ENCODE measurements around the gene PACRG. TPM values are rescaled to one million over a fixed set of nuclear protein-coding genes. Genes with fewer than 3 reads are reported as not detected.

The PACRG gene
- polyA plus RNA-seq, 1 donor = 1.5 TPM

DNA sequence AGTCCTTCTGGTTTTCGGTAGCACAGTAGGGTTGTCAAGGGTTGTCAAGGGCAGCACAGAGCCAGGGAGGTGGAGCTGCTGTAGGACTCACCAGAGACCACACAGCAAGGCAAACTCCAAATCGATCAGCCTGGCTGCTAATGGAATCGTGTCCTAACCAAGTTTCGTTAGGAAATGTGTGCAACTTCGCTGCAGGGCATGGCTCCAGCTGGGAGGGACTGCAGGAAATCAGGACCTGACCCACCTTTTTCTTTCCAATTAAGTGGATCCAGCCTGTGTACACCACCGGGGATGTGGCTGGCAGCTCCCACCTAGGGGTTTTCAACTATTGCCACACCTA lies 435.1 kb downstream of the PACRG start:
- WGBS (ENCODE audit: insufficient coverage, low lambda C conversion rate) = no CpG with 5 or more reads among the region's 6 CpGs
- no peak overlapping the region for H3K4me3 ChIP-seq (ENCODE audit: low read length)
- no peak overlapping the region for H3K27ac ChIP-seq (ENCODE audit: low read length)
- H3K9me3 ChIP-seq (ENCODE audit: control insufficient read depth, low read depth, low read length) = no peaks in the 10 kb centered on the region
- H3K4me1 ChIP-seq (ENCODE audit: control insufficient read depth, insufficient read depth, low read length) = no peaks in the 10 kb centered on the region
- no peaks in the 10 kb centered on the region for H3K36me3 ChIP-seq (ENCODE audit: control insufficient read depth, insufficient read depth, low read length)
- no peak for DNase-seq
- no peaks in the 10 kb centered on the region for H3K27me3 ChIP-seq (ENCODE audit: control insufficient read depth, insufficient read depth, low read length)

DNA sequence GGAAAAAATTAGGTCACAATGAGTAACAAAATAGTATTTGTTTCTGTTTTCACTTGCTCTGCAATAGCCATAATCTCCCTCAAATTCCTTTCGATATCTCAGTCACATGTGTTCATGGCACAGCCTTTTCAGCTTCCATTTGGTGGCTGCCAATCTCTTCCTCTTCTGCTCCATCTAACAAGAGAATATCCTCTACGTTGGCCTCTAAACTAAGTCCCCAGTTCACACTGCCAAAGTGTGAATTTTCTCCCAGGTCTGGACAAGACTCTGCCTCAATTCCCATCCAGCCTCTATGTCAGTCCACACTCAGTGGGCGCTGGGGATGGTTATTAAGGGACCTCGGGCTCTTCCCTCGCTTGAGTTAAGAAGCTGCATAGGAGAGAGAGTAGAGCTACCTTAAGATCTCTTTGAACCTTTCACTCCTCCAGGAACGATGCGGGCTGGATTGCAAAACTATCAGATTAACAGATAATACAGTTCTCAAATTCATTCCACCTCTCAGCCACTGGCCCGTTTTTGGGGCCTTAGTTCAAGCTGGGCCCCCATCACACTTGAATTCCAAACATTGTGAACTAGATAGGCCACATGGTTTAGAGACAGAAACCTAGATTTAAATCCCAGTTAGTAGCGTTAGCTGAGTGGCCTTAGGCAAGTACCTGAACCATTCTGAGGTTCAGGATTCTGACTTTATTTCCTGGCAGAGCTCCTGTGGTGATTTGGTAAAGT lies 436.6 kb downstream of the PACRG start:
- Histone ChIP-seq H3K27me3 (ENCODE audit: control insufficient read depth, insufficient read depth, low read length) (no peaks in the 10 kb centered on the region), H3K4me1 (ENCODE audit: control insufficient read depth, insufficient read depth, low read length) (no peaks in the 10 kb centered on the region), H3K4me3 (ENCODE audit: low read length) (no peak overlapping the region), H3K27ac (ENCODE audit: low read length) (no peak overlapping the region), H3K9me3 (ENCODE audit: control insufficient read depth, low read depth, low read length) (no peaks in the 10 kb centered on the region), H3K36me3 (ENCODE audit: control insufficient read depth, insufficient read depth, low read length) (no peaks in the 10 kb centered on the region)
- no peak for DNase-seq
- 87% methylated on average over 3 of the region's 9 CpGs for WGBS (ENCODE audit: insufficient coverage, low lambda C conversion rate)

DNA sequence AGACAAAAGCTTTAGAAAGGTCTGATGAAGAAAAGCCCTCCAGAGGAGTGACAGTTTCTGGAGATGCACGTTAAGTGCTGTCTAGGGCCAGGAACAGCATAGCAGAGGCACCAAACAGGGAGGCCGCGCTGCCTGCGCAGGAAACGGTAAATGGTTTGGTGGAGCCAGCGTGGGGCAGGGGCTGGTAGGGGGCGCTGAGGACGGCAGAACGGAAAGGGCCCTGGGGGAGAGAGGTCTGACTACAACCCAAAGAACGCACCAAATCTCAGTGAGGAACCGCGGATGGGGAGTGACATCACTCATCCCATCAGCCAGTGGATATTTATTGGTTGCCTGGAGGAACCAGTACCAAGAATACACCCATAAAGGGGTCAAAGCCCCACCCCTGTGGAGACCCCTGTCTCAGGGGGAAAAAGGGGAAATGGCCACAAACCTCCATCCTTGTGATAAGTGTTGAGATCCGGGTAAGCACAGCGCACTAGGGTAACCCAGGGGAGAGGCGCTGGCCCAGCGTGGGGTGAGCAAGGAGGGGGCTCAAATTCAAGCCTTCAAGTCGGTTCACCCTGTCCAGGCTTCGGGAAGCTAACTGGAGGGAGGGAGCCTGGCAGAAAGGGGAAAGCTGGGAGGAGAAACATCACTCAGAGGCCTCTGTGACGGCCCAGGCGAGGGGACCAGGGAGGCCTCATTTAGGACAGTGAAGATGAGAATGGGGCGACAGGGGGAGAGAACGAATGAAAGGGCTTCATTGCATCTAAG lies 437.6 kb downstream of the PACRG start:
- Histone ChIP-seq H3K36me3 (ENCODE audit: control insufficient read depth, insufficient read depth, low read length) (no peaks in the 10 kb centered on the region), H3K4me3 (ENCODE audit: low read length) (no peak overlapping the region), H3K4me1 (ENCODE audit: control insufficient read depth, insufficient read depth, low read length) (no peaks in the 10 kb centered on the region), H3K27ac (ENCODE audit: low read length) (no peak overlapping the region), H3K9me3 (ENCODE audit: control insufficient read depth, low read depth, low read length) (peaks cover 3% of the 10 kb centered on the region), H3K27me3 (ENCODE audit: control insufficient read depth, insufficient read depth, low read length) (no peaks in the 10 kb centered on the region)
- WGBS (ENCODE audit: insufficient coverage, low lambda C conversion rate) = 100% methylated on average over 1 of the region's 22 CpGs
- DNase-seq = no peak

DNA sequence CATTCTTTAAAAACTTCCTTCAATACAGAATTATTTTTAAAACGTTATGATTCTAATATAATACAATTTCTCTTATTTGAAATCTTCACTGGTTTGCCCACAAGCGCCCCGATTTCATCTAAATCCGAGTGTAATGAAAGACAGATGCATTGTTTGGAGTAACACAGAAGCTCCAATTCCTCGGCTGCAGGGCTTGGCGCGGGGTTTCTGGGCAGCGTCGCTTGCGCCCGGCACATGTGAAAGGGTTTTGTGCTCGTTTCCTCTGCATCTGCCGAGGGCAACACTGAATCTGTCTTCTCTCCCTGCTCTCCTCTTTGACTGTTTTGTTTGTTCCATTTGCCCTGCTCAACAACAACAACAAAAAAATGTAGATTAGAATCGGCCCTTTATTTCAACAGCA lies 438.1 kb downstream of the PACRG start:
- no peak for DNase-seq
- Histone ChIP-seq H3K9me3 (ENCODE audit: control insufficient read depth, low read depth, low read length) (peaks cover 3% of the 10 kb centered on the region), H3K27me3 (ENCODE audit: control insufficient read depth, insufficient read depth, low read length) (no peaks in the 10 kb centered on the region), H3K27ac (ENCODE audit: low read length) (no peak overlapping the region), H3K4me3 (ENCODE audit: low read length) (no peak overlapping the region), H3K4me1 (ENCODE audit: control insufficient read depth, insufficient read depth, low read length) (no peaks in the 10 kb centered on the region), H3K36me3 (ENCODE audit: control insufficient read depth, insufficient read depth, low read length) (no peaks in the 10 kb centered on the region)
- WGBS (ENCODE audit: insufficient coverage, low lambda C conversion rate) = 83% methylated on average over 1 of the region's 14 CpGs

DNA sequence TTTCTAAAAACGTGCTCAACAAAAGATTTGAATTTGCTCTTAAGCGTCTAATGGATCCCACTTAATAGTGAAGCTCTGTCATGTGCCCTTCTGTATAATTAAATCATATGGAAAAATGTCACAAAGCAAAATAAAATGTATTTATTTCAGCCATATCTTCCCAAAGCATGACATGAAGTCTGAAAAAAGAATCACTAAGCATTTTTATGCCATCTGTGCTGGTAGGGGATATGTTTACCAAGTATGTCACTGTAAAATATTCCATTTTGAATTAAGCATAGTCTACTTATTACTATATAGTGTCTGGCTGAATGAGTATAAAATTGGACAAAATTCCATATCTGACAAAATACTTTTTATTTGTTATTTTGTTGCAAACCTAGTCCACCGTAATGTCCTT lies 438.7 kb downstream of the PACRG start:
- Histone ChIP-seq H3K27me3 (ENCODE audit: control insufficient read depth, insufficient read depth, low read length) (no peaks in the 10 kb centered on the region), H3K36me3 (ENCODE audit: control insufficient read depth, insufficient read depth, low read length) (no peaks in the 10 kb centered on the region), H3K27ac (ENCODE audit: low read length) (no peak overlapping the region), H3K9me3 (ENCODE audit: control insufficient read depth, low read depth, low read length) (peaks cover 3% of the 10 kb centered on the region), H3K4me3 (ENCODE audit: low read length) (no peak overlapping the region), H3K4me1 (ENCODE audit: control insufficient read depth, insufficient read depth, low read length) (no peaks in the 10 kb centered on the region)
- DNase-seq = no peak
- WGBS (ENCODE audit: insufficient coverage, low lambda C conversion rate) = no CpG with 5 or more reads among the region's 3 CpGs

DNA sequence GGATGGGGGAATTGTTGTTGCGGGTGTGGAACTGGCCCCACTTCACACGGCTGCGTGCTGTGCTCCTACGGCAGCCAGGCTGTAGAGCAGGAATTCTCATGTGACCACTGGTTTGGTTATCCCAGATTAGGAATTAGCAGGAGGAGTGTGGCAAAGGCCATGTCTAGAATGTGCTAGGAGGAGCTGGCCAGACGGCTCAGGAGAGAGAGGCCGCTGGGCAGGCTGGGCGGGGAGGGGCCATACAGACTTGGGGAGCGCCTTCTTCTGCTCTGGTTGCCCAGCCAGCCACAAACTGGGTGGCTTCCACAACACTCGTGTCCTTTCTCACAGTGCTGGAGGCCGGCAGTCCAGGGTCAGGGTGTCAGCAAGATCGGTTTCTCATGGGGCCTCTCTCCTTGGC lies 441.7 kb downstream of the PACRG start:
- 100% methylated on average over 2 of the region's 11 CpGs for WGBS (ENCODE audit: insufficient coverage, low lambda C conversion rate)
- no peaks in the 10 kb centered on the region for H3K36me3 ChIP-seq (ENCODE audit: control insufficient read depth, insufficient read depth, low read length)
- H3K9me3 ChIP-seq (ENCODE audit: control insufficient read depth, low read depth, low read length) = peaks cover 3% of the 10 kb centered on the region
- no peak overlapping the region for H3K4me3 ChIP-seq (ENCODE audit: low read length)
- no peak overlapping the region for H3K27ac ChIP-seq (ENCODE audit: low read length)
- DNase-seq = no peak
- no peaks in the 10 kb centered on the region for H3K4me1 ChIP-seq (ENCODE audit: control insufficient read depth, insufficient read depth, low read length)
- H3K27me3 ChIP-seq (ENCODE audit: control insufficient read depth, insufficient read depth, low read length) = no peaks in the 10 kb centered on the region

DNA sequence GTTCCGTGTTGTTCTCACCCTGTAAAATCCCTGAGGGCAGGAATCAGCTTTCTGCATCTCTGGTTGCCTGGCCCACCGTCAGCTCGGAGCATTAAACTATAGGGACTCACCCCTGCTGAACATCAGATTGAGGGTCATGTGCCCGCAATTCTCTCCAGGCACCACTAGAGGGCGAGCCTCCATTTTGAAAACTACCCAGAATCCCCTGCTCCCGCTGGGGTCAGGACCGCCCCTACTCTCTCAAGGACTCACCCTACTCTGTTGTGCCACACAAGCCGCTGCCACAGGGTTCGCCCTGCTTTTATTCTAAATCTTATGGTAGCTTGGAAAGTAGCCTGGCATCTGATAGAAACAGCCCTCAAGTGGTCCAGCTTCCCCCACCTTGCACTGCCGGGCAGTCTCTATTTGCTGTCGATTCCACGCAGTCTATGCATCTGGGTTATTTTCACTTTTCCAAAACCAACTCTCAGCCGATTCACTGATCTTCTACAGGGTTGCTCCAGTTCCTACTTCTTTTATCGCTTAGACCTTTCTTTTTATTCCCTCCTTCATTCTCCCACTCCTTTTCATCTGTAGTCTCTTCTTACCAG lies 442.6 kb downstream of the PACRG start:
- Histone ChIP-seq H3K27me3 (ENCODE audit: control insufficient read depth, insufficient read depth, low read length) (no peaks in the 10 kb centered on the region), H3K9me3 (ENCODE audit: control insufficient read depth, low read depth, low read length) (peaks cover 3% of the 10 kb centered on the region), H3K4me3 (ENCODE audit: low read length) (no peak overlapping the region), H3K36me3 (ENCODE audit: control insufficient read depth, insufficient read depth, low read length) (no peaks in the 10 kb centered on the region), H3K27ac (ENCODE audit: low read length) (no peak overlapping the region), H3K4me1 (ENCODE audit: control insufficient read depth, insufficient read depth, low read length) (no peaks in the 10 kb centered on the region)
- DNase-seq = no peak
- WGBS (ENCODE audit: insufficient coverage, low lambda C conversion rate) = 73% methylated on average over 3 of the region's 14 CpGs

DNA sequence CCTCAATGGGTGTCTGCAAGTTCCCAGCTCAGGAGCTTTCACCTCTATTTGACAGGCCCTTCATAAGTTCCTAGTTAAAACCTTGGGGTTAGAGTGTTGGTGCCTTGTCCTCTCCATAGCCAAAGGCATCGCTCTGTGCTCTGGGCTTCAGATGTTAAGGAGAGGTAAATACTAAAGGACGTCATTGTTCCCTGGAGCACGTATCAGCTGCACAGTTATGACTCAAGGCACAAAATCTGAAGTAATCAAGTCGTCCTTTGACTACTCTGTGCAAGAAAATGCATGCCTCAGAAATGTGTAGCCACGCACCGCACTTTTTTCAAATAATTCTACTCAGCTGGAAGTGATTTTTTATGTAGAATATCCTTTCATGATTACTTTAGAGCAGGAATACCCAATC lies 446.0 kb downstream of the PACRG start:
- peaks cover 3% of the 10 kb centered on the region for H3K9me3 ChIP-seq (ENCODE audit: control insufficient read depth, low read depth, low read length)

DNA sequence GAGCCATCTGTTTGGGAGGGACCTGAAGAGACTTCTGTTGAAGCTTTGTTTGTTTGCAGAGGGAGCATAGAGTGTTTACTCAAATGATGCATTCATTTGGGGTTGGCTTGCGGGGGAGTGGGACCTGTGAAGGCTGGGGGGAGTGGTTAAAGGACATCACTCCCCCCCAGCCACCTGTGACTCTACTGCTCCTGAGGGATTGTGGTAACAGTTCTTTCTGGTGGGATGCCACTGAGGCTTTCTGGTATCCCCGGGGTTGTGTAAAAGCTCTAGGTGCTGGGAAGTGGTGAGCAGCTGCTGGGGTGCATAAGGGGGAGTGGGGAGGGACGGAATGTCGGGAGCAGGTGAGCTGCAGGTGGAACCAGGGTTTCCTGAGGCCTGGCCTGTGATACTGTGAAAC lies 447.5 kb downstream of the PACRG start:
- H3K27me3 ChIP-seq (ENCODE audit: control insufficient read depth, insufficient read depth, low read length) = no peaks in the 10 kb centered on the region
- H3K4me1 ChIP-seq (ENCODE audit: control insufficient read depth, insufficient read depth, low read length) = no peaks in the 10 kb centered on the region
- H3K36me3 ChIP-seq (ENCODE audit: control insufficient read depth, insufficient read depth, low read length) = no peaks in the 10 kb centered on the region
- WGBS (ENCODE audit: insufficient coverage, low lambda C conversion rate) = no CpG with 5 or more reads among the region's 4 CpGs
- DNase-seq = no peak
- H3K9me3 ChIP-seq (ENCODE audit: control insufficient read depth, low read depth, low read length) = peaks cover 1% of the 10 kb centered on the region
- H3K27ac ChIP-seq (ENCODE audit: low read length) = no peak overlapping the region
- H3K4me3 ChIP-seq (ENCODE audit: low read length) = no peak overlapping the region

More for the DNA sequence above, 446.0 kb downstream of the PACRG start:
- no peak for DNase-seq
- no peaks in the 10 kb centered on the region for H3K36me3 ChIP-seq (ENCODE audit: control insufficient read depth, insufficient read depth, low read length)
- WGBS (ENCODE audit: insufficient coverage, low lambda C conversion rate) = no CpG with 5 or more reads among the region's 6 CpGs
- H3K27ac ChIP-seq (ENCODE audit: low read length) = no peak overlapping the region
- H3K4me3 ChIP-seq (ENCODE audit: low read length) = no peak overlapping the region
- no peaks in the 10 kb centered on the region for H3K4me1 ChIP-seq (ENCODE audit: control insufficient read depth, insufficient read depth, low read length)
- no peaks in the 10 kb centered on the region for H3K27me3 ChIP-seq (ENCODE audit: control insufficient read depth, insufficient read depth, low read length)

DNA sequence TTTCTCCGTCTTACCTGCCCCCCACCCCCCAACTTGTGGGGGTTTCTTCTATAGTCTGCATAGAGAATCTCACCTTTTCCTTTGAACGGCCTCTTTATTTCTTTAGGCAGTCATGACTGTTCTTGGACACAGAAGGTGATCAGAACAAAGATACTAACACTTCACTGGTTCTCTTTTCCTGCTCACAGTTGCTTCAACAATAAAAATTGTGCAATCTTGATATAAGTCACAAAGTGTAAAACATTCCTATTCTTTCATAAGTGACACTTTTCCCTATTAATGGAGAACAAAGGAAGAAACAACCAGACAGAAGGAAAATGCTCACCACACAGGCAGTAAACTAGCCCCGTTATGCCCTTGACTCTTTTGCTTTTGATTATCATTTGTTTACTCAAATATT lies 448.3 kb downstream of the PACRG start:
- H3K9me3 ChIP-seq (ENCODE audit: control insufficient read depth, low read depth, low read length) = no peaks in the 10 kb centered on the region
- no peaks in the 10 kb centered on the region for H3K4me1 ChIP-seq (ENCODE audit: control insufficient read depth, insufficient read depth, low read length)
- WGBS (ENCODE audit: insufficient coverage, low lambda C conversion rate) = 71% methylated on average over 2 of the region's 3 CpGs
- H3K36me3 ChIP-seq (ENCODE audit: control insufficient read depth, insufficient read depth, low read length) = no peaks in the 10 kb centered on the region
- no peaks in the 10 kb centered on the region for H3K27me3 ChIP-seq (ENCODE audit: control insufficient read depth, insufficient read depth, low read length)
- H3K27ac ChIP-seq (ENCODE audit: low read length) = no peak overlapping the region
- no peak for DNase-seq
- H3K4me3 ChIP-seq (ENCODE audit: low read length) = no peak overlapping the region
